BLaER1 (cell line): ENCODE data around the gene RAD51C.
"Not testable (repeated sequence)": the region's sequence is repeated elsewhere in the genome, so short reads cannot be mapped to it uniquely, and the experiment has no call there.

Experiments used
- H3K27ac ChIP-seq: shearing (Covaris generic); formaldehyde crosslinking; 2 replicates; pipeline ENCODE4 v1.8.1; 2022
- H3K27me3 ChIP-seq: shearing (Covaris generic); formaldehyde crosslinking; 2 replicates; pipeline ENCODE4 v1.8.1; 2022
- H3K36me3 ChIP-seq: shearing (Covaris generic); formaldehyde crosslinking; 2 replicates; pipeline ENCODE4 v1.8.1; 2022
- H3K4me1 ChIP-seq: shearing (Covaris generic); formaldehyde crosslinking; 2 replicates; pipeline ENCODE4 v1.8.1; 2022
- H3K4me2 ChIP-seq: shearing (Covaris generic); formaldehyde crosslinking; 2 replicates; pipeline ENCODE4 v1.8.1; 2022
- H3K4me3 ChIP-seq: shearing (Covaris generic); formaldehyde crosslinking; 2 replicates; pipeline ENCODE4 v1.8.1; 2022
- H3K9ac ChIP-seq: shearing (Covaris generic); formaldehyde crosslinking; 2 replicates; pipeline ENCODE4 v1.8.1; 2022
- H3K9me3 ChIP-seq: shearing (Covaris generic); formaldehyde crosslinking; 2 replicates; pipeline ENCODE4 v1.8.1; 2022
- H4K20me1 ChIP-seq: shearing (Covaris generic); formaldehyde crosslinking; 2 replicates; pipeline ENCODE4 v1.8.1; 2022
- Cebpa-rat ChIP-seq: shearing (Covaris generic); IDR thresholded peaks from 2 replicates; pipeline ENCODE4 v1.8.1; 2022

Gene RAD51C

GRCh38 chr17:58692239-58693055 is at the start of gene RAD51C:
RAD51C (plus strand) TSS chr17:58692602; CDS start chr17:58692644, 42 bp downstream.
- peak within 1 kb of the TSS; percentile 88 for H3K4me2 ChIP-seq
- peak within 1 kb of the TSS; percentile 79 for H3K4me3 ChIP-seq
- H3K27ac ChIP-seq = peak within 1 kb of the TSS; percentile 86
- H3K27me3 ChIP-seq = no peaks in the 10 kb centered on the region
- H3K4me1 ChIP-seq = peaks cover 23% of the 10 kb centered on the region
- peaks cover 27% of the 10 kb centered on the region for H3K36me3 ChIP-seq
- H4K20me1 ChIP-seq = no peaks in the 10 kb centered on the region
- TF ChIP-seq Cebpa-rat = no peak
- H3K9me3 ChIP-seq = peaks cover 4% of the 10 kb centered on the region; the same call in 1 of the 2 replicates
- peak within 1 kb of the TSS; percentile 93 for H3K9ac ChIP-seq

DNA sequence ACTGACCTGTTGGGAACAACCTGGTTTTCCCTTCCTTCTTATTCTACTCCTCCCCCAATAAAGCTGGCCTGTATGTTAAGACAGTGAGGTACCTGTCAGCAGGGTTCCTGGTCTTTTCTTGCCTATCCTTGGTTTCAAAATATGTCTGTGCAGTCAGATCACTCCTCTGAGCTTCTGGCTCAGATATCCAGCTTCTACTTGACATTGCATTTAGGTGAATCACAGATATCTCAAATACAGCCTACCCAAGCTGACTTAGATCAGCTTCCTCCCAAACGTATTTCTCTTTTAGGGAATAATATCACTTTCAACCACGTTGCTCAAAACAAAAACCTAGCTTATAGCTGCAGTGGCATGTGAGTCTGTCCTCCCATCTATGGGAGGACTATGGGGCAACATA is 49.3 kb upstream of the RAD51C start:
- no peaks in the 10 kb centered on the region for H3K4me1 ChIP-seq
- no peaks in the 10 kb centered on the region for H3K9me3 ChIP-seq
- no peak overlapping the region for H3K4me3 ChIP-seq
- no peak overlapping the region for H3K9ac ChIP-seq
- no peak for TF ChIP-seq Cebpa-rat
- no peak overlapping the region for H3K27ac ChIP-seq
- no peaks in the 10 kb centered on the region for H4K20me1 ChIP-seq
- H3K36me3 ChIP-seq = no peaks in the 10 kb centered on the region
- H3K27me3 ChIP-seq = no peaks in the 10 kb centered on the region
- H3K4me2 ChIP-seq = no peak overlapping the region

- no peak overlapping the region for H3K9ac ChIP-seq
- H3K27ac ChIP-seq = no peak overlapping the region
- no peaks in the 10 kb centered on the region for H3K4me1 ChIP-seq
- no peaks in the 10 kb centered on the region for H3K36me3 ChIP-seq
- no peaks in the 10 kb centered on the region for H3K9me3 ChIP-seq
- no peaks in the 10 kb centered on the region for H4K20me1 ChIP-seq
- H3K4me3 ChIP-seq = no peak overlapping the region
- H3K4me2 ChIP-seq = no peak overlapping the region
- no peak for TF ChIP-seq Cebpa-rat
- no peaks in the 10 kb centered on the region for H3K27me3 ChIP-seq
Observed at GRCh38 chr17:58648236-58648635, 44.2 kb upstream of the RAD51C start.

DNA sequence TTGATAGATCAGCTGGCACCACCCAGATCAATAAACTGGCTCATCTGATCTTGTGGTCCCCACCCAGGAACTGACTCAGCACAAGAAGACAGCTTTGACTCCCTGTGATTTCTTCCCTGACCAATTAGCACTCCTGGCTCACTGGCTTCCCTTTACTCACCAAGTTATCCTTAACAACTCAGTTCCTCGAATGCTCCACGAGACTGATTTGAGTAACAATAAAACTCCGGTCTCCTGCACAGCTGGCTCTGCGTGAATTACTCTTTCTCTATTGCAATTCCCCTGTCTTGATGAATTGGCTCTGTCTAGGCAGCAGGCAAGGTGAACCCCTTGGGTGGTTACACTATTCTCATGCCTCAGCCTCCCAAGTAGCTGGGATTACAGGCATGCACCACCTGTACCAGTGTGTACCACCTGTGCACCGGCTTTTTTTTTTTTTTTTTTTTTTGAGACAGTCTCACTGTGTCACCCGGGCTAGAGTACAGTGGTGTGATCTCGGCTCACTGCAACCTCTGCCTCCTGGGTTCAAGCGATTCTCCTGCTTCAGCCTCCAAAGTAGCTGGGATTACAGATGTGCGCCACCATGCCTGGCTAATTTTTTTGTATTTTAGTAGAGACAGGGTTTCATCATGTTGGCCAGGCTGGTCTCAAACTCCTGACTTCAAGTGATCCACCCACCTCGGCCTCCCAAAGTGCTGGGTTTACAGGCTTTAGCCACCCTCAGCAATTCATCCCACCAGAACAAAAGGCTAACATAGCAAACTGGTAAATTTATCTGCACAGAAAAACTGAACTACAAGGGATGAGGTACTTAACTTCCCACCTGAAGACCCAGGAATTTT is 34.2 kb upstream of the RAD51C start:
- H3K27ac ChIP-seq, H3K27me3 ChIP-seq, H3K36me3 ChIP-seq, H3K9me3 ChIP-seq, H4K20me1 ChIP-seq, H3K9ac ChIP-seq: not testable (repeated sequence)
- Histone ChIP-seq H3K4me1 (peaks cover 13% of the 10 kb centered on the region), H3K4me3 (peak overlapping the region; percentile 51), H3K4me2 (peak overlapping the region; percentile 71)

DNA sequence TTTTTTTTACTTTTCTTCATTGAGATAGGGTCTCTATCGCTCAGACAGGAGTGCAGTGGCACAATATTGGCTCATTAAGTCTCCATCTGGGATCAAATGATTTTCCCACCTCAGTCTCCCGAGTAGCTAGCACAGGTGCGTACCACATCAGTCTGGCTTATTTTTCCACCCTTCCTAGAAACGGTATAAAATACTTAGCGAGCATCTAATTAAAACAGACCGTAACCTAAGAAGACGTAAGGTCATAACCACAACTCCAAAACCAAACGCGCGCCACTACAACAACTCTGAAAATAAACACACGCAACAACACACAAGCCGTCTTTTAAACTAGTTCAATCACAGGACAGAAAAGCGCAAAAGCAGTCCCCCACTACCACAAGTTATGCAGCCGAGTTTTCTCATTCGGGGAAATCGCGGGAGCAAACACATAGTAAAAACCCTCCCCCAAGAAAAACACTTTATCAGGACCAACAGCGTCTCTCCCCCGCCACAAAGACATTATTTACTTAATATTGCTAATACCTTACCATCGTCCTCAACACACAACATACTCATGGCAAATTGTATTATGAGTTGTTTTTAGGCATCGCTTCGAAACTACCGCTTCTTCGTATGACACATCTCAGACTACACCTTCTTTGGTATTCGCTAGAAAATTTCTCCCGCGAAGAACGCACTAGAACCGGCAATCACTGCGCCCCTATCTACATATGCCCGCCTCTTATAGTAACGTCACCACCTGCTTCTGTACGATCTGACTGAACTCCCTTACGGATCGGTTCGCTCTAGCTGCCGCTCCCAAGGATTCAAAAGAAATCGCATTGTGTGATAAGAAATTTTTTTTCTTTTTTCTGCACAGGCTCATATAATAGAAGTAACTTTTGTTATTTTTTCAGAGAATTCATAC is 33.3 kb upstream of the RAD51C start:
- no peaks in the 10 kb centered on the region for H3K36me3 ChIP-seq
- H3K4me2 ChIP-seq = peak overlapping the region; percentile 71
- H3K27me3 ChIP-seq = no peaks in the 10 kb centered on the region
- no peaks in the 10 kb centered on the region for H4K20me1 ChIP-seq
- peaks cover 13% of the 10 kb centered on the region for H3K4me1 ChIP-seq
- H3K27ac ChIP-seq = peak overlapping the region; percentile 92
- H3K4me3 ChIP-seq = peak overlapping the region; percentile 51
- H3K9me3 ChIP-seq = no peaks in the 10 kb centered on the region
- H3K9ac ChIP-seq = peak overlapping the region; percentile 87
- TF ChIP-seq Cebpa-rat = no peak

DNA sequence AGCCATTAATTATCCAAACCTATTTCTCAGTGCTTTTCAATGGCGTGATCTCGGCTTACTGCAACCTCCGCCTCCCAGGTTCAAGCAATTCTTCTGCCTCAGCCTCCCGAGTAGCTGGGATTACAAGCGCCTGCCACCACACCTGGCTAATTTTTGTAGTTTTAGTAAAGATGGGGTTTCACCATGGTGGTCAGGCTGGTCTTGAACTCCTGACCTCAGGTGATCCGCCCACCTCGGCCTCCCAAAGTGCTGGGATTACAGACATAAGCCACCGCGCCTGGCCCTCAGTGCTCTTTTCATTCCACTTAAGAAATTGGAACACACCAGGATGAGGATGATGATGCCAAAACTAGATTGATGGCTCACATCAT is 32.7 kb upstream of the RAD51C start:
- Histone ChIP-seq H3K4me2 (peak overlapping the region; percentile 71), H3K9ac (peak overlapping the region; percentile 87), H3K4me1 (peaks cover 13% of the 10 kb centered on the region), H3K4me3 (peak overlapping the region; percentile 51)
- H3K27me3 ChIP-seq, H4K20me1 ChIP-seq, H3K9me3 ChIP-seq, H3K27ac ChIP-seq, H3K36me3 ChIP-seq: not testable (repeated sequence)

- H3K4me1 ChIP-seq = peaks cover 13% of the 10 kb centered on the region
- H4K20me1 ChIP-seq = no peaks in the 10 kb centered on the region
- H3K9ac ChIP-seq = no peak overlapping the region
- no peak overlapping the region for H3K4me2 ChIP-seq
- H3K27ac ChIP-seq = no peak overlapping the region
- no peaks in the 10 kb centered on the region for H3K27me3 ChIP-seq
- no peak overlapping the region for H3K4me3 ChIP-seq
- no peaks in the 10 kb centered on the region for H3K36me3 ChIP-seq
- H3K9me3 ChIP-seq = no peaks in the 10 kb centered on the region
- no peak for TF ChIP-seq Cebpa-rat
Observed at GRCh38 chr17:58660621-58661020, 31.8 kb upstream of the RAD51C start.

- Histone ChIP-seq H3K4me3 (no peak overlapping the region), H3K9me3 (no peaks in the 10 kb centered on the region), H3K4me1 (peaks cover 14% of the 10 kb centered on the region), H3K9ac (no peak overlapping the region), H4K20me1 (no peaks in the 10 kb centered on the region), H3K27me3 (no peaks in the 10 kb centered on the region), H3K36me3 (no peaks in the 10 kb centered on the region), H3K4me2 (no peak overlapping the region), H3K27ac (no peak overlapping the region)
- TF ChIP-seq Cebpa-rat = no peak
Observed at GRCh38 chr17:58661499-58661898, 30.9 kb upstream of the RAD51C start.

GRCh38 chr17:58664302-58664701 is 28.1 kb upstream of the RAD51C start:
- no peak overlapping the region for H3K4me3 ChIP-seq
- no peaks in the 10 kb centered on the region for H3K36me3 ChIP-seq
- no peak for TF ChIP-seq Cebpa-rat
- no peaks in the 10 kb centered on the region for H3K9me3 ChIP-seq
- no peaks in the 10 kb centered on the region for H4K20me1 ChIP-seq
- no peaks in the 10 kb centered on the region for H3K27me3 ChIP-seq
- no peak overlapping the region for H3K9ac ChIP-seq
- H3K4me2 ChIP-seq = no peak overlapping the region
- no peak overlapping the region for H3K27ac ChIP-seq
- H3K4me1 ChIP-seq = 0 out of 2 replicates have a peak, but pooled peaks cover 8% of the 10 kb centered on the region
